CD4-positive, alpha-beta T cell treated with Interleukin-4 for 1 hour (primary cell): ENCODE measurements around the gene SLC25A22.

Experiments
- DNase-seq, 2 donors: peaks; one replicate each; pipeline ENCODE4 v3.0.0-alpha.2; 2020 to 2022

SLC25A22 gene

DNA sequence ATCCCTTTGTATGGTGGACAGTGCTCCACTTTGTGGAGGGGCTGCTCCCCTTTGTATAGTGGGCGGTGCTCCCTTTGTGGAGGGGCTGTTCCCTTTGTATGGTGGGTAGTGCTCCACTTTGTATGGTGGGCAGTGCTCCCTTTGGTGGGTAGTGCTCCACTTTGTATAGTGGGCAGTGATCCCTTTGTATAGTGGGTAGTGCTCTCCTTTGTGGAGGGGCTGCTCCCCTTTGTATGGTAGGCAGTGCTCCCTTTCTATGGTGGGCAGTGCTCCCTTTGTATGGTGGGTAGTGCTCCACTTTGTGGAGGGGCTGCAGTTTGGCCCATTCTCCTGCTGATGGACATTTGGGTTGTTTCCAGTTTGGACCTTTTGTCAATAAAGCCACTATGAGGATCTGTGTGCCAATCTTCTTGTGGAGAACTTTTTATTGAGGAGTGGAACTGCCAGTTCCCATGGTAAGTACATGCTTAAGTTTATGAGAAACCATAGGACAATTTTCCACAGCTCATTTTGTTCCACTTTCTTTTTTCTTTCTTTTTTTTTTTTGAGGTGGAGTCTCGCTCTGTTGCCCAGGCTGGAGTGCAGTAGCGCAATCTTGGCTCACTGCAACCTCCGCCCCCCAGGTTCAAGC, 55.4 kb downstream of the SLC25A22 start:
- DNase-seq = no peak

DNA sequence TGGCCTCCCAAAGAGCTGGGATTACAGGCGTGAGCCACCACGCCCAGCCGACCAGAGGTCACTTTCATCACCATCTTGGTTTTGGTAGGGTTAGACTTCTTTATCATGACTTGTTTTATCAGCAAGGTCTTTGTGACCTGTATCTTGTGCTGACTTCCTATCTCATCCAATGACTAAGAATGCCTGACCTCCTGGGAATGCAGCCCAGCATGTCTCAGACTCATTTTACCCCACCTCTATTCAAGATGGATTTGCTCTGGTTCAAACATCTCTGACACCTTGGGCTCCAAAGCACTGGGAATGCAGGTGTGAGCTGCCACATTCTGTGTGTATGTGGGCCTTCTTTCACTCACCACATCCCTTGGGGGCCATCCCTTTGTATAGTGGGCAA, 55.9 kb downstream of the SLC25A22 start:
- no peak for DNase-seq
